OCI-LY3 (cell line): ENCODE data around the gene SCLY.

Experiments
- CTCF ChIP-seq: fragments of 200-600, 300-600 bp; sonication (generic); IDR thresholded peaks from 2 replicates; pipeline ENCODE4 v1.5.1; 2014; ENCODE audit warnings: antibody characterized with exemption, low read length, low read depth
- EZH2phosphoT487 ChIP-seq: fragments of 200-600 bp; shearing (Covaris generic); IDR thresholded peaks from 2 replicates; pipeline ENCODE4 v1.6.1; 2018; ENCODE audit warnings: antibody characterized with exemption, mixed run types, low read depth

GRCh38 chr2:238079874-238080327 is 19.1 kb downstream of the SCLY start:
- TF ChIP-seq EZH2phosphoT487: no peak
- TF ChIP-seq CTCF: no peak
